NK-92 treated with Interleukin-12 subunit alpha and Interleukin-12 subunit beta, amount 100 ng/mL, for 24 hours (cell line): ENCODE results near the gene SEMA6A.
"Not testable (repeated sequence)": the region's sequence is repeated elsewhere in the genome, so short reads cannot be mapped to it uniquely, and the experiment has no call there.

ENCODE experiments used
- DNase-seq: peaks from one replicate; lab custom pipeline; 2025; lab: John Stamatoyannopoulos, UW

Gene SEMA6A

DNA sequence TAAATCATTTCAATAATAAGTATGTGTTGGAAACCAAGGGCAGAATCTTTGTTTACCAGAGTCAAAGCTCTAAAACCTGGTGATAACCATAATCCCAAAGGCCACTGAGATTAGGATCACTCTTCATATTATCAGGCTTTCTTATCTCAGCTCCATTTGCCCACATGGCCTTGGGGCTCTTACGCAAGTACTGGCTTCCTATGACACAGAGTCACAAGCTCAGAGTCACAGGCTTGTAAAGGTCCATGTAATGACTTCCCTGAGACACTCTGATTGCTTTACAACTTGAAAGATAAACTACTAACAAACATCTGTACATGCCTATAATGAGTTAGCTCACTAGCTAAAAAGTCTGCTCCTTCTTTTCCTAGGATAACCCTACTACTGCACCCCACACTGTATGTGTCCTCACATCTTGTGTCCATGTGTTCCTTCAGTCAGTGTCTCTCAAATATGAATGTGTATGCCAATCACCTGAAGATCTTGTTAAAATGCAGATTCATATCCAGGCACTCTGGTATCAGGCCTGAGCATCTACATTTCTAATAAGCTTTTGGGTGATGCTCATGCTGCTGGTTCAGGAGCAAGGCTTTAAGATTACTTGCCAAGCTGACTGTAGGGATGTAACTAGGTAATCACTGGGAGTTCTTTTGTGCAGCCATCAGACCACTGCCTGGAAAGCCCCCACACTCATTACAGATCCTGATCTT, 28.4 kb downstream of the SEMA6A start:
- DNase-seq = no peak

DNA sequence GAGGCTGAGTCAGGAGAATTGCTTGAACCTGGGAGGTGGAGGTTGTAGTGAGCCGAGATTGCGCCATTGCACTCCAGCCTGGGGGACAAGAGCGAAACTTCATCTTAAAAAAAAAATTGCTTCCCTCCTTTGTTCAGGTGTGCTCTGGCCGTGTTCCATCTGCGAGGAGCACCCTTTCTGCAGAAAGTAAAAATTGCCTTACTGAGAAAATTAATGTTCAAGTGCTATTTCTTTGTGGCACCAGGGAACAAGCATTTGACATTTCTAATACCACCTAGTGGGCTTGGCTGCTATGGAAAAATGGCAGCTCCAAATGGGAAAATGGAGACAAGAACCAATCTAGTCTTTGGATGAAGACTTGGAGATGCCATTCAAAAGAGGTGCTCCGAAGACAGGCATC, 29.2 kb downstream of the SEMA6A start:
- not testable (repeated sequence) for DNase-seq

DNA sequence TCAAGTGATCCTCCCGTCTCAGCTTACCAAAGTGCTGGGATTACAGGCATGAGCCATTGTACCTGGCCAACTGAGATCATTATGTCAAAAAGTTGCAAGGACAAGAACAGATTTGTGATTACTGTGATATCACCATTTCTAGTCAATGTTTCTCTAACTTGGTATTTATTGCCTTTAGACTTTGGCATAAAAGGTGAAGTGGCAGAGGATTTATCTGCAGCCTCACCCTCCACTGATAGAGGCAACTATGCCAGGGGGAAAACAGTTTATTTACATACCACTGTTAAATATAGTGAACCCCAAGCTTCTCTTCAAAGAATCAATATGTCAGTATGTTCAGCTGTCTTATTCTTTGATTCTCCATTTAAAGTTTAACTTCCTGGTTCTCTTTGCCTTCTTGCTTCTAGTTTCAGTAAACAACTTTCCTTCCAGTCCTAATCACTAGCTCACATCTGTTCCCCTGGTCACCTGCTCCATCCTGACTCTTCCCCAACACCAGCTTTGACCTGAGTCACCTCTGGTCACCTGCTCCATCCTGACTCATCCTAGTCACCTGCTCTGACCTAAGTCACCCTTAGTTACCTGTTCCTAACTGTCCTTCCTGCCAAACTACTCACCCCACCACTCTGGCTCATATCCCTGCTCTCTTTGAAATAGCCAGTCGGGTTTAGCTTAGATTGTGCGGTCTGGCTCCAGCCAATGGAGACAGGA, 29.9 kb downstream of the SEMA6A start:
- no peak for DNase-seq

DNA sequence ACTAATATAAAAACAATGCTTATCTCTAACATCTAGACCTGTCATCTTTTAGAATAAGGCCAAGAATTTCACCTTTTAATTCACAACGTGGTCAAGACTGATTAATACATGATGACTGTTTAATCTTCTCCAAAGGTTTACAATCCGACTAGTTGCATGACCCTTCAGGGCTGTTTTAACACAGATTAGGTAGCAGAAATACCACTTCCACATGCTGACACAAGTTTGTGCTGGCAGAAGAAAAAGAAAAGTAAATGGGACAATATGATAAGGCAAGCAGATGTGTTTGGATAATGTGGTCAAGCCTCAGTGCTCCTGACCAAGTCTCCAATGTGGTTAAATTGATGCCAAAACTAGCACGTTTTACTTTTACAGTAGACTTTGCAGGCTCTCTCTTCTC, 31.1 kb downstream of the SEMA6A start:
- DNase-seq = no peak

DNA sequence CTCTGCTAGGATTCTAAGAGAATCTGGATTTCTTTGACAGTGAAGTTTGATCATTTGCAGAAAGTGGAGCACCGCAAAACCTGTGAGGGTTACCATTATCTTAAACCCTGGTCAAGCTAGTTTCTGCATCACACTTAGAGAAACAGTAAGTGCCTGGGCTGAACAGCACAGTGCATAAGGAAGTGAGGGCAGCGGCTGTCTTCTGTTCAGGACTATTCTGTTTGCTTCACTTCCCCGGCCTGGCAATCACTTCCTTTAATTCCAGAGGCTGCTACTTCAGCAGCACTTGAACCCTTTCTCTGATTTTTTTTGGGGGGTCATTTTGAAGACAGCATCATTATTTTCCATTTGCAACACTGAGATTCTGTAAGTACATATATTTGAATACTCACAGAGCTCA, 32.0 kb downstream of the SEMA6A start:
- no peak for DNase-seq

DNA sequence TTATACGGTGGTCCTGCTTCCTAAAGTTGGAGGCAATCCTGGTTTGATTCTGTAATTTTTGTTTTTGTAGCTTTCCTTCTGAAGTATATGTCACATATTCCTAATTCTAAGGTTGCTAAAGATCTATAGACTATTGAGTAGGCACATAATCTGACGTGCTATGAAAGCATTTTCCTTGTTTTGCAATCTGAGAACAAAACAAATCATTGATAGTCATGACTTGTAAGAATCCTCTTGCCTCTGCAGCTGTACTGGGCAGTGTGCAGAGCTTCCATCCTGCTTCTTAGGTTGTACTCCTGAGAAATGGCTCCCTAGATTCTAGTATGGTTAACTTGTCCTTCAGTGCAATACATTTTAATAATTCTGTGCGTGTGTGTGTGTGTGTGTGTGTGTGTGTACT, 35.4 kb downstream of the SEMA6A start:
- no peak for DNase-seq

DNA sequence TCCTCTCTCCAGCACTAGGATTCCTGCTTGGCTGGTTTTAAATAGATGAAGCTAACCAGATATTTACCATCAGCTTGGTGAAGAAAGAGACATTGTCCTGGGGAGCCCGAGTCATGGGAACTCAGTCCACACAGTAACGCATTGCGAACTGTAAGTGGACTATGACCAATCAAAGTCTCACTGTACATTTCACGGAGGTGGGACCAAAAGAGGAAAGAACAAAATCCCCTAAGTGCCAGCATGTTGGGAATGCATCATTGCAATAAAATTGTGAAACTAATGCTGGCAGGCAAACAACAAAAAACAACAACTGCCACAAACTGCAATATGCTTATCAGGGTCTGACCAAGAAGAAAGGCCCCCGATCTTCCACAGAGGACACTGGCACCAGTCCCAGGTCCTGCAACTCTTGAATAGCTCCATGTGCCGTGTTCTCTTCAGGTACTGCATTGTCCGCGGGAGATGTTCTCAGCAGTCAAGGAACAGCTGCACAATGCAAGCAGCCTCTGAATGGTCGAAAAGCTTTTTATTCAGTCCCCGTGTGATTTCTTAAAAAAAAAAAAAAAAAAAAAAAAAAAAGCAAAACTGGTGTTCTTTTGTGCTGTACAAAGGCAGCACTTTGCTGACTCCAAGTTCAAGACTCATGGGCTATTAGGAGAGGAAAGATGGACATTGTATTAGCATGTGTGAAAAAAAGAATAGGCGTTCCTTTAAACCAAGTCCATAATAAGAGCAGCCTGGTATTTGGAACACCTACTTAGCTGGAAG, 38.1 kb downstream of the SEMA6A start:
- no peak for DNase-seq

DNA sequence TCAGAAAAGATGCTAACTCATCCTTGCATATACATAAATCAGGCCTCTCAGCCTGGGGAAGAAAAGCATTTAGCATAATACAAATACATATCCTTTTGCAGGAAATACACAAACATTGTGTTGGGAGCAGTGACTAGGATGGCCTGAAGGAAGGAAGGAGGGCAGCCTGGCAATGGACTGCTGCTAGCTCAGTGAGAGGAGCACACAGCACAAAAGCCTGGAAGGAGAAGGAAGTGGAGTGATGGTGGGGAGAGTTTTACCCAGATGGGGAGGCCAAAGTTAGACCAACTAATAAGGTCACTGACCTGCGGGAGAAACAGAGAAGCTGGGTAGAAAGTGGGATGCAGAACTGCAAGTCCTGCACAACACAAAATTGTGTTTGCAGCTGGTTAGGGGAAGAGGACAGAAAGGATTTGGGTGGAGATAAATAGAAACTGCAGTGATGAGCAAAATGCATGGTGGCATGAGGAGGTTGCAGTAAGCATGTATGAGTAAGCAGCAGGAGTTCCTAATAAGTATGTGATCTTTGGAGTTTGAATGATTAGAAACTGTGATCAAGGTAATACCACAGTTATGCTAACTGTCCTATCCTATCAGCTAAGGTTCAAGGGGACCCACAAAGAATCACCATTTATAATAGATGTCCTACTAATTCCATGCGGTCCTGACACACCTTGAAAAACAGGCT, 39.5 kb downstream of the SEMA6A start:
- DNase-seq = no peak

DNA sequence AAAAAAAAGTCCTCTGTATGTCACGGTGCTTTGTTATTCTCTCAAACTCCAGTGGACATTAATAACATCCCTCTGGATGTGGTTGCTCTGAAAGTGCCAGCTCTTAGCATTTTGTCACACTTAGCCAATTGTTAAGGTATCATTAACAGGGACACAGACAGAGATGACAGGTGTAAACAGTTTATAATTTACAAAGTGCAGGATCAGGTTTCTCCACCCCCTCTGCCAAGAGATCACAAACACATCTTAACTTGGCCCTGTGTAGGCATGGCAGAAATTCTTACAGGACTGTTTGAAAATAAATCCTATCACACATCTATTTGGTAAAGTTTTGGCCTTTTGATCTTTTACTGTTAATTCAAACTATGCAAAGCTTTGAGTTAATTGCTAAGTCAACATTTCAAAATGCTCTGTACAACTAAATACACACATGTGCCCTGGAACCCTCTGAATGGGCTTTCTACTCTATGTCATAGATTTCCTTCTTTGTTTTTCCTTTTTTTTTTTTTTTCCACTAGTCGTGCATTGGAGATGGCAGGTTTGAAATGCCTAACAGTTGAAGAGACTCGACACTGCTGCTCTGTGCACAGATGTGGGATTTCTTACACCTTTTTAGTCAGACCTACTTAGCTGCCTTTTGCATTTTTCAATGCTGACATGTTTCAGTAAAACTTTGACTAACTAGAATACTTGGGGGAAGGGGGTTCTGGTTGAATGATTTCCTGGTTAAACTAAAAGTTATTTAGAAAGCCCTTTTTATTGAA, 41.7 kb downstream of the SEMA6A start:
- no peak for DNase-seq

DNA sequence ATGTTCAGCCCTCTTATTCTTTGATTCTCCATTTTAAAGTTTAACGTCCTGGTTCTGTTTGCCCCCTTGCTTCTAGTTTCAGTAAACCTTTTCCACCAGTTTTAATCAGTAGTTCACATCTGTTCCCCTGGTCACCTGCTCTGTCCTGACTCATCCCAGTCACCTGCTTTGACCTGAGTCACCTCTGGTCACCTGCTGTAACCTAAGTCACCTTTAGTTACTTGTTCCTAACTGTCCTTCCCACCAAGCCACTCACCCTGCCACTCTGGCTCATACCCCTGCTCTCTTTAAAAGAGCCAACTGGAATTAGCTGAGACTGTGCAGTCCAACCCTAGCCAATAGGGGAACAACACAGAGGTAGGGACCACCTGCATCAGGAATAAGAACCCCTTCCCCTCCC, 43.0 kb downstream of the SEMA6A start:
- DNase-seq = no peak

DNA sequence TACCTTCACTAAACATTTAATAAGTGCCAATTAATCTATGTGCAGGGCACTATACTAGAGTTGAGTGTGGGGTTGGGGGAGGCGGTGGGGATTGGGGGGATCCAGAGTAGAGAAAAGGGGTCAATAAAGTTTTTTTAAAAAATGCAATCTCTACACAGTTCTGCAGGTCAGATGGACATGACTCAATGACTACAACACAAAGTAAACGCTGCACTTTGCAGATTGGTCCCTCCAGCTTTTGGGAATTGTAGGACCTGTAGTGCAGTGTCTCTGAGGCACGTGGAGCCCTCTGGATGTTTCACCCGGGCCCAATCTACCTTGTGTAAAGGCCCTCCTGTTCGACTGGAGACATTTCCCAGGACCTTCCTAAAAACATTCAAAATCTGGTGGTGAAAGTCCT, 43.5 kb downstream of the SEMA6A start:
- DNase-seq = no peak

DNA sequence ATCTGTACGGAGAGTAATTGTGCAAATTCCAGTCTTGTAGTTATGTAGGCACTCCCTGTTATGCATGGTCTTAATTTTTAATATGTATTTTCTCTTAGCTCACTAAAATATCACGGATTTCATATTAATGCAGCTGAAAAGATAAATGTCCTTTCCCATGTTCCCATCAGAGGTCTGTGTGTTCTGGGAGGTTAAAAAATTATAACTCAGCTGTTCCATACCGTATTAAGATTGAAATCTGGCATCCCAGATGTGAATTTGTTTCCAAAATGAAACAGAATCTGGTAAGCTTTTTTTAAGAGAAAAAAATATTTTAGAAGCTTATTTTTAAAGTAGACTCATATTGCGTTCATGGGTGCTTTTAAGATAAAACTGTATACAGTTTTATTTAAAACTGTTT, 44.3 kb downstream of the SEMA6A start:
- no peak for DNase-seq

DNA sequence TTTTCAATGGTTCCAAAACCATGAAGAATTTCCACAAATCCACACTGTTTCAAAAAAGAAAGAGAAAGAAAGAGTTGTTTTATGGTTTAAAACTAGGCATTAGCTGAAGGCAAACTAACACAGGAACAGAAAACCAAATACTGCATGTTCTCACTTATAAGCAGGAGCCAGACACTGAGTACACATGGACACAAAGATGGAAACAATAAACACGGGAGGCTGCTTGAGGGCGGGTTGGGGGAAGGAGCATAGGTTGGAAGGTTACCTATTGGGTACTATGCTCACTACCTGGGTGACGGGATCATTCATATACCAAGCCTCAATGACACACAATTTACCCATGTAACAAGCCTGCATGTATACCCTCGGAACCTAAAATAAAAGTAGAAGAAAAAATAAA, 45.0 kb downstream of the SEMA6A start:
- no peak for DNase-seq

DNA sequence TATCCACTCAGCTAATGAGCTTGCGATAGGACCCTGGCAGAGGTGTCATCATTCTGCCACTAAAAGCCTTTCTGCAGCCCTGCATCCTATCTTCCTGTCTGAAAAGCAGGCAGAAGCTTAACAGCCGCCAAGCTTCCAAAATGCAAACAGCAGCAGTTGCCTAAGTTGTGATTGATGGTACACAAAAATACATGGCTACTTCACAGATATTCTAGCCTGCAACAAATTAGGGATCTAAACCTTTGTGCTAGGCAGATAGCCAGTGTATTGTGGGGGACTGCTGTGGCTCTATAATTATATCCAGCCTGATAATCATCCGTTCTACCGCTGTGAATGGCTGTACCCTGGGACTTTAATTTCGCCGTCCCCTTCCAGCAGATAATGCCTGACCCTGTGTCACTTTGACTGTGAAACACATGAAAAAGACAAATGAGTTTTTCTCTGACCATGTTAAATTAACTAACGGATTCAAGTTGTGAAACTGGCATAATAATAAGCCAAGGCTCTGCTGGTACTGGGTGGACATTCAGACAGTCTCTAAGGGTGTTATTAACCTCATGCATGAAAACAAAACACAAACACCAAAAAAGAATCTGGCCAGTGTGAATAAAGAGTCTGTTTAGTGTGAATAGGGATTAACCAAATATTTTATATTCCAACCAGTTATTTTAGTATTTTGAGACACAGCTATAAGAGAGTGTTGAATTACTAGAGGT, 45.9 kb downstream of the SEMA6A start:
- no peak for DNase-seq

DNA sequence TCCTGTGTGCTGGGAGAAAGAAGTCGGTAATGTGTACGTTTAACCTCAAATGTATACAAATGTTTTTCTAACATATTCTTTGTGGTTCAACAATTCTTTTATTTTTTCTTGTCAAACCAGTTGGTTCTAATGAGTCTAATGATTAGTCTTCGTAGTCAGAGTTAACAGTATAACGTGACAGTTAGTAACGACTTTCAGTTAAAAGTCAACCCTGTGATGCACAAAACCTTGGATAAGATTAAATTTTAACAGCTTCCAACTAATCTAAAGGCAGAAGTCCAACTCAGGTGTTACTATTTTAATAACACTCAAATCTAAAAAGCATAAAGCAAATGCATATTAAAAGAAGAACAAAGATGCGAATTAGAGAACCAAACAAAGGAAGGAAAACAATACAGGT, 47.0 kb downstream of the SEMA6A start:
- no peak for DNase-seq

DNA sequence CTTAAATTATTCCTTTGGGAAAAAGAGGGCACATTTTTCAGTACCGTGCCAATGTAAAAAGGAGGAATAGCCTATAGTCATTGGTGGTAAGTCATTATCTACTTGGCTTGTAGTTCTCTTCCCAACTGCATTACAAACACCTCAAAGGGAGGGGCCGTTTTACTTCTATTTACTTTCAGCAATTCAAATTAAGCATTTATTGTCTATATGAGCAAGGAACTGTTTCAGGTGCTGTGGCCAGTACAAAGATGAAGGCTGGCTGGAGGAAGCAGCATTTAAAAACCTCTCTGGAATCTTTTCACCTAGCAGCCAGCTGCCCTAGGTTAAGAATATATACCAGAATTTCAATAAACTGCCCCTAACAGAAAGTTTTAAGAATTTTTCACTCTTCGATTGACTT, 48.9 kb downstream of the SEMA6A start:
- DNase-seq = no peak

DNA sequence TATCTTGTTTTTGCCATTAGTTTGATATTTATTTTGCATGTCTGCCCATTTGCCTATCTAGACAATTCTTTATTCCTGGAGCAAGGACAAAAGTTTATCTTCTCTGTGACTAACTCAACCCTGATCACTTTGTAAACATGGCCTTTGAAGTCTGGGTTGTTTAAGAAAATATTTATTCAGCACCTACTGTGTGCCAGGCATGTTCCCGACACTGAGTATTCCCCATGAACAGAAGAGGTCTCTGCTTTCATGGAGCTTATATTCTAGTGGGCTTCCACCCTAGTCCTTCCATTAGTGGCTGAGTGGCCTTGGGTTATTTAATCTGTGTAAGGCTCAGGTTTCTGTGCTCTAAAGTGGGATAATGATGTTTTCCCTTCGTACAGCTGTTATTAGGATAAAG, 49.7 kb downstream of the SEMA6A start:
- no peak for DNase-seq

DNA sequence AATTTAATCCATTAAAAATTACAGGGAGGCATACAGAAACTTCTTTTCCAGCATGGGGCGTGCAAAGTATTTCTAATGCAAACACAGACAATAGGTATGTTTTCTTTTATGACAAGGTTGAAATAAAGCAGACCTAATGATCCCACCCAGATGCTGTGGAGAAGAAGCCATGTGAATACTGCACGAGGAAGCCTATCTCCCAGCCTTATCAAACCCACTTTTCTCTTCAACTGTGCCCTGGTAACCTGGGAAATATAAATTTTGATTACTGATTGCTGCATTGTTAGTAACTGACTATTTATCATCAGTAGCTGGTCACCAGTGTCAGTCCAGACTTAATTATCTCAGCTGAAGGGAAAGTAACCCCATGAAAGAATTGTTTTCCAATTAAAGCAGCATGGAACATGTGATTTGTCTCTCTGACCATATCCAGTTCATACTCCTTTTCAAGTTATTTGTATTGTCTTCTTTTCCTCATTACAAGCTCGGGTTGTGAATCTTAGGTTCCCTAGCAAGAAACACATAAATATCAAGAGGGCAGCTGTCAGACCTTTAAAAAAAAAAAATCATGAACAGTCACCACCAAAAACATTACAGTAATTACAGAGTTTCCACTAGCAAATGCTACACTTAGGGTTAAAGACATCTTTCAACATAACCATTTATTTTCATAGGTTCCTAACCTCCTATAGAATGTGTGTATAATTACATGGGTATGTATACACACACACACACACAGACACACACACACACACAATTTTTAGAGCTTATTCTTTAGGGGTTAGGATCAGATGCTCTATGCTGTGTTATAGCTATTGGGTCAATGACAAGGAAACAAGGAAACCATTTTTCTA, 50.3 kb downstream of the SEMA6A start:
- no peak for DNase-seq

DNA sequence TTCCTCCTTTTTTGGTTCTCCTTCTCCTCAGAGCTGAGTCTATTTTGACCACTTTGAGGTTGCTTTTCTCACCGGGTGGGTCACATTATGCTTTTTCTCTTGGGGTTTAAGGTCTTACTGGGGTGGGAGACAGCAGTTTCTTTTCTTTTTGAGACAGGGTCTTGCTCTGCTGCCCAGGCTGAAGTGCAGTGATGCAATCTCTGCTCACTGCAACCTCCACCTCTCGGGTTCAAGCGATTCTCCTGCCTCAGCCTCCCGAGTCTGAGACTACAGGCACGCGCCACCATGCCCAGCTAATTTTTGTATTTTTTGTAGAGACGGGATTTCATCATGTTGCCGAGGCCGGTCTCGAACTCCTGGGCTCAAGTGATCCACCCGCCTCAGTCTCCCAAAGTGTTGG, 51.4 kb downstream of the SEMA6A start:
- DNase-seq = not testable (repeated sequence)
